Ishikawa (cell line): ENCODE measurements around the gene TUBD1.

Experiments used
- CEBPB ChIP-seq: IDR thresholded peaks from 2 replicates; pipeline ENCODE4 v1.6.1; 2012
- CREB1 ChIP-seq: IDR thresholded peaks from 2 replicates; pipeline ENCODE4 v1.6.1; 2012; ENCODE audit warnings: low read depth
- EGR1 ChIP-seq: IDR thresholded peaks from 2 replicates; pipeline ENCODE4 v1.6.1; 2012
- EP300 ChIP-seq: IDR thresholded peaks from 2 replicates; pipeline ENCODE4 v1.6.1; 2012; ENCODE audit warnings: borderline replicate concordance
- FOXM1 ChIP-seq: IDR thresholded peaks from 2 replicates; pipeline ENCODE4 v1.6.1; 2012; ENCODE audit warnings: low read depth, borderline replicate concordance
- NFIC ChIP-seq: IDR thresholded peaks from 2 replicates; pipeline ENCODE4 v1.6.1; 2012
- RAD21 ChIP-seq: IDR thresholded peaks from 2 replicates; pipeline ENCODE4 v1.6.1; 2012; ENCODE audit warnings: low read depth
- REST ChIP-seq: IDR thresholded peaks from 2 replicates; pipeline ENCODE4 v1.6.1; 2012; ENCODE audit warnings: low read depth, mild to moderate bottlenecking
- TAF1 ChIP-seq: IDR thresholded peaks from 2 replicates; pipeline ENCODE4 v1.6.1; 2012; ENCODE audit warnings: low read depth, mild to moderate bottlenecking
- TCF12 ChIP-seq: IDR thresholded peaks from 2 replicates; pipeline ENCODE4 v1.6.1; 2012; ENCODE audit warnings: low read depth
- TEAD4 ChIP-seq: IDR thresholded peaks from 2 replicates; pipeline ENCODE4 v1.6.1; 2012
- YY1 ChIP-seq: IDR thresholded peaks from 2 replicates; pipeline ENCODE4 v1.6.1; 2012; ENCODE audit warnings: low read depth
- ZBTB7A ChIP-seq: IDR thresholded peaks from 2 replicates; pipeline ENCODE4 v1.6.1; 2012; ENCODE audit warnings: low read depth
- TF ChIP-seq, protein P1 (sequence below): IDR thresholded peaks from 2 replicates; pipeline ENCODE4 v1.6.1; 2012
- TF ChIP-seq, protein P2 (sequence below): IDR thresholded peaks from 2 replicates; pipeline ENCODE4 v1.6.1; 2012

TUBD1 gene

DNA sequence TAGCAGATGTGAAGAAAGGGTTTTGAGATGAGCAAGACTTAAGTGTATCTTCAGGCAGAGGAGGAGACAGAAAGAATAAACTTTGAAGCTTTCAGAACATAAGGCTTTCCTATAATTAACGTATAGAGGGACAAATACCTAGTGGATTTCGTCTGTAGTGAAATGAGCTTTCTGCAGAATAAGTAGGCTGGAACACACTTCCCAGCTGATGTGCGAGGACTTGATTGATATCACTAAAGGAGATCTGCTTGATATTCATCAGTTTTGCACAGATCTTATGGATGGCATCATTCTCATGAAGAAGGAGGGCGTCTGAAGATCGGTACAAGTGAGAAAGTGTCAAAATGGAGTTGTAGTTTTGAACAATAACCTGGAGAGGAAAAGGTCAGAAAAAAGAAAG lies 14.8 kb downstream of the TUBD1 start:
- TF ChIP-seq TEAD4, result no peak
- TF ChIP-seq, protein P1, sequence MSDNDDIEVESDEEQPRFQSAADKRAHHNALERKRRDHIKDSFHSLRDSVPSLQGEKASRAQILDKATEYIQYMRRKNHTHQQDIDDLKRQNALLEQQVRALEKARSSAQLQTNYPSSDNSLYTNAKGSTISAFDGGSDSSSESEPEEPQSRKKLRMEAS, result no peak
- no peak for TF ChIP-seq FOXM1
- TF ChIP-seq EP300, result no peak
- no peak for TF ChIP-seq REST
- TF ChIP-seq TAF1, result no peak
- TF ChIP-seq CEBPB, result no peak
- TF ChIP-seq CREB1, result no peak
- TF ChIP-seq TCF12, result no peak
- no peak for TF ChIP-seq YY1
- TF ChIP-seq RAD21, result no peak
- no peak for TF ChIP-seq EGR1

DNA sequence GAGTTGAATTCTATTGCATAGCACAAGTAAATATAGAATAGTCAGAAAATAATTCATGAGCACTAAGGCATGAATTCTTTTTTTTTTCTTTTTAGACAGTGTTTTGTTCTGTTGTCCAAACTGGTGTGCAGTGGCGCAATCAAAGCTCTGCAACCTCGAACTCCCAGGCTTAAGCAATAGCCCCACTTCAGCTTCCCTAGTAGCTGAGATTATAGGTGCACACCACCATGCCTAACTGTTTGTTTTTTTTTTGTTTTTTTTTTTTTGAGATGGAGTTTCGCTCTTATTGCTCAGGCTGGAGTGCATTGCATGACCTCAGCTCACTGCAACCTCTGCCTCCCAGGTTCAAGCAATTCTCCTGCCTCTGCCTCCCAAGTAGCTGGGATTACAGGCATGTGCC lies 16.6 kb downstream of the TUBD1 start:
- TF ChIP-seq NFIC (no peak), CEBPB (no peak), TAF1 (no peak), TCF12 (no peak), TEAD4 (no peak), EGR1 (no peak), CREB1 (no peak)
- TF ChIP-seq, protein P1, result no peak
- TF ChIP-seq, protein P2, sequence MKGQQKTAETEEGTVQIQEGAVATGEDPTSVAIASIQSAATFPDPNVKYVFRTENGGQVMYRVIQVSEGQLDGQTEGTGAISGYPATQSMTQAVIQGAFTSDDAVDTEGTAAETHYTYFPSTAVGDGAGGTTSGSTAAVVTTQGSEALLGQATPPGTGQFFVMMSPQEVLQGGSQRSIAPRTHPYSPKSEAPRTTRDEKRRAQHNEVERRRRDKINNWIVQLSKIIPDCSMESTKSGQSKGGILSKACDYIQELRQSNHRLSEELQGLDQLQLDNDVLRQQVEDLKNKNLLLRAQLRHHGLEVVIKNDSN, result no peak

- no peak for TF ChIP-seq NFIC
- TF ChIP-seq RAD21, result no peak
- no peak for TF ChIP-seq YY1
Observed at GRCh38 chr17:59874376-59874775, 18.4 kb downstream of the TUBD1 start.

DNA sequence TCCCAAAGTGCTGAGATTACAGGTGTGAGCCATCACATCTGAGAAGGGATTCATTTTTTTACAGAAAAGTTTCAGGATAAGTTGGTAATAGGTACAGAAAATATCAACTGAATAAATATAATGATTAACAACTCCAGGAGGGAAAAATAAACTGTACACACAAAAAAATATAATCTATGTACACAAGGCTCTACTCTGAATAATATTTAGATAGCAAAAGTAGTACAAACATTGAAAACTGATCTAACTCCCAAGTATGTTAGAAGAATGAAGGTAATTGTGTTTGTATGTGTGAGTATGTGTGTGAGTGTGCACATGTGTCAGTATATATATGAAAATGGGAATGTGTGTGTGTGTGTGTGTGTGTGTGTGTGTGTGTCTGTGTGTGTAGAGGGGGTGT lies 20.4 kb downstream of the TUBD1 start:
- TF ChIP-seq EP300, result no peak
- no peak for TF ChIP-seq CREB1
- TF ChIP-seq CEBPB, result no peak
- TF ChIP-seq, protein P1, result no peak
- TF ChIP-seq TAF1, result no peak
- no peak for TF ChIP-seq EGR1
- TF ChIP-seq, protein P2, result no peak
- TF ChIP-seq TCF12, result no peak
- TF ChIP-seq YY1, result no peak
- TF ChIP-seq TEAD4, result no peak
- no peak for TF ChIP-seq FOXM1
- no peak for TF ChIP-seq RAD21
- TF ChIP-seq ZBTB7A, result no peak
- no peak for TF ChIP-seq REST
- no peak for TF ChIP-seq NFIC

DNA sequence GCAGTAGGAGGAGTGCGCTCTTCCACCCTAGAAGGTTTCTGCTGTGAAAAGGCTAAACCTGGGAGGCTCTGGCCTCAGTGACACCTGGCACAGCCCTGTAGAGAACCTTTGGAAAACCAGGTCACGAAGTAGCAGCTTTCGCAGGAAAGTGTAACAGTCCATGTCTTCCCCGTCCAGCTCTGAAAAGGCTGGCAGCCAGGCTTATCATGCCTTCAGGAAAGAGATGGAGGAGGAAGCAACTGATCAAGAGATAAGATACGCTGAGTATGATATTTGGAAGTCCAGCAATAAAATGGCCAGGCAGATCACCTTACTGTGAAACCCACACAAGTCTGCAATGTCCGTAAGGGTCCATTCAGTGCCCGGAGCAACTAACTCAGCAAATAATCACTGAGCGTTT lies 22.3 kb downstream of the TUBD1 start:
- TF ChIP-seq CEBPB (no peak), EP300 (no peak), NFIC (no peak), EGR1 (no peak), CREB1 (no peak), ZBTB7A (no peak), RAD21 (no peak), FOXM1 (no peak), TCF12 (no peak), REST (no peak), TAF1 (no peak), TEAD4 (no peak), YY1 (no peak)
- TF ChIP-seq, protein P2, result no peak
- TF ChIP-seq, protein P1, result no peak
